Measurements from ENCODE around the gene SHE. TPM values are rescaled to one million over a fixed set of nuclear protein-coding genes. Genes with fewer than 3 reads are reported as not detected.

Gene SHE
- total RNA-seq, 4 donors from 2014 or later, result 5.0 to 6.9 (median 6.2) TPM

GRCh38 chr1:154529308-154529707 is 27.1 kb upstream of the SHE start:
- no peak for ATAC-seq

GRCh38 chr1:154527192-154527591 is 25.0 kb upstream of the SHE start:
- intact Hi-C loops (cut with DNase I; ENCODE audit: low total_unique reads), result no loop called here
- H3K4me1 ChIP-seq, result no peaks in the 10 kb centered on the region
- no peaks in the 10 kb centered on the region for H3K36me3 ChIP-seq
- in situ Hi-C loops (cut with MboI; ENCODE audit: low sequenced_read_pairs in 4 of 4), result no loop called here
- TF ChIP-seq, protein P1, sequence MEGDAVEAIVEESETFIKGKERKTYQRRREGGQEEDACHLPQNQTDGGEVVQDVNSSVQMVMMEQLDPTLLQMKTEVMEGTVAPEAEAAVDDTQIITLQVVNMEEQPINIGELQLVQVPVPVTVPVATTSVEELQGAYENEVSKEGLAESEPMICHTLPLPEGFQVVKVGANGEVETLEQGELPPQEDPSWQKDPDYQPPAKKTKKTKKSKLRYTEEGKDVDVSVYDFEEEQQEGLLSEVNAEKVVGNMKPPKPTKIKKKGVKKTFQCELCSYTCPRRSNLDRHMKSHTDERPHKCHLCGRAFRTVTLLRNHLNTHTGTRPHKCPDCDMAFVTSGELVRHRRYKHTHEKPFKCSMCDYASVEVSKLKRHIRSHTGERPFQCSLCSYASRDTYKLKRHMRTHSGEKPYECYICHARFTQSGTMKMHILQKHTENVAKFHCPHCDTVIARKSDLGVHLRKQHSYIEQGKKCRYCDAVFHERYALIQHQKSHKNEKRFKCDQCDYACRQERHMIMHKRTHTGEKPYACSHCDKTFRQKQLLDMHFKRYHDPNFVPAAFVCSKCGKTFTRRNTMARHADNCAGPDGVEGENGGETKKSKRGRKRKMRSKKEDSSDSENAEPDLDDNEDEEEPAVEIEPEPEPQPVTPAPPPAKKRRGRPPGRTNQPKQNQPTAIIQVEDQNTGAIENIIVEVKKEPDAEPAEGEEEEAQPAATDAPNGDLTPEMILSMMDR (IDR thresholded peaks at IDR 0.05 in 4 of 5, conservative IDR thresholded peaks at IDR 0.05 in 1 of 5), result no peak
- no peak for TF ChIP-seq POLR2A (IDR thresholded peaks at IDR 0.05)
- no peaks in the 10 kb centered on the region for H3K9me3 ChIP-seq
- ATAC-seq (no peak), DNase-seq (no peak)
- H3K27ac ChIP-seq, result no peak overlapping the region
- no peaks in the 10 kb centered on the region for H3K27me3 ChIP-seq
- H3K4me3 ChIP-seq, result no peak overlapping the region

More at GRCh38 chr1:154529308-154529707, 27.1 kb upstream of the SHE start:
- no peak overlapping the region for H3K27ac ChIP-seq
- no peaks in the 10 kb centered on the region for H3K36me3 ChIP-seq
- no peaks in the 10 kb centered on the region for H3K27me3 ChIP-seq
- intact Hi-C loops (cut with DNase I; ENCODE audit: low total_unique reads), result no loop called here
- in situ Hi-C loops (cut with MboI; ENCODE audit: low sequenced_read_pairs in 4 of 4), result no loop called here
- TF ChIP-seq, protein P1 (IDR thresholded peaks at IDR 0.05 in 4 of 5, conservative IDR thresholded peaks at IDR 0.05 in 1 of 5), result no peak
- TF ChIP-seq POLR2A (IDR thresholded peaks at IDR 0.05), result no peak
- no peaks in the 10 kb centered on the region for H3K9me3 ChIP-seq
- H3K4me3 ChIP-seq, result no peak overlapping the region
- no peaks in the 10 kb centered on the region for H3K4me1 ChIP-seq
- DNase-seq, result no peak

DNA sequence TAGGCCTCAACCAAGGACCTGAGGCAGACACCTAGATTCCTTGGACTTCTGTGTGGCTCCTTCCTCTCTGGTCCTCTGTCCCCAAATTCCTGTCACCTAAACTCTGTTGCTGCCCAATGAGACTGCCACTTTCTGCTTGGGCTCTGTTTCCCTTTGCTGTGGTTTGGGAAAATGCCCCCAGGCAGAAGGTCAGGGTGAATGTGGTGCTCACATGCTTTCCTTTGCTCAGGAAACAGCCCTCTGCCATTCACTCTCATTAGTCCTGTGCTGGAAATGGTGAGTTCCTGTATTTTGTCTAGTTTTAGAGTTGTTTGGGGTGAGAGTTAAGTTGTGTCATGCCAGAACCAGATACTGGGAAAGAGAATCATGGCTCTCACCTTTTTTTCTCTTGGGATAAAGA is 22.7 kb upstream of the SHE start:
- Histone ChIP-seq H3K4me3 (no peak overlapping the region), H3K9me3 (no peaks in the 10 kb centered on the region), H3K4me1 (peaks cover 0 to 5% of the 10 kb centered on the region in 2 donors), H3K27me3 (no peaks in the 10 kb centered on the region), H3K36me3 (no peaks in the 10 kb centered on the region), H3K27ac (no peak overlapping the region)
- no peak for TF ChIP-seq POLR2A (IDR thresholded peaks at IDR 0.05)
- TF ChIP-seq, protein P1 (IDR thresholded peaks at IDR 0.05 in 4 of 5, conservative IDR thresholded peaks at IDR 0.05 in 1 of 5), result no peak
- intact Hi-C loops (cut with DNase I; ENCODE audit: low total_unique reads), result loop anchor here (5.0 kb wide), 1 partner anchor 38 kb away; no protein-coding TSS in a partner anchor
- in situ Hi-C loops (cut with MboI; ENCODE audit: low sequenced_read_pairs in 4 of 4), result no loop called here
- DNase-seq, result no peak
- no peak for ATAC-seq

DNA sequence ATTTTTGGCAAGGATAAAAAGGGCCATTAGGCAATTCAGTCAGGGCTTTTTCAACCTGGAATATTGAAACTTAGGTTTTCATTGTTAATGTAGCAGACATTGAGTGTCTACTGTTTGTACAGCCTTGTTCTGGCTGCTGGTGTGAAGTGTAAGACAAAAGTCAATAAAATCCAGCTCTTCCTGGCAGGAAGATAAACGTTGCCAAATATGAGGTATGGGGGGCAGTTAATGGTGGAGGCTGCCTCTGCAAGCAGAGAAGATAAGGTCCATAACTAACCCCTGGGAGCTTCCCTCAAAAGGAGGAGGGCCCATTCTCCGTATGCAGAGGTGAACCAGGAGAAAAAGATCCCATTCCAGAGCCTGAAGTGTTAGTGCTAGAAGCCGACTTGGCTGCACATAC is 19.5 kb upstream of the SHE start:
- H3K9me3 ChIP-seq, result no peaks in the 10 kb centered on the region
- TF ChIP-seq, protein P1 (IDR thresholded peaks at IDR 0.05 in 4 of 5, conservative IDR thresholded peaks at IDR 0.05 in 1 of 5), result no peak
- no peak for TF ChIP-seq POLR2A (IDR thresholded peaks at IDR 0.05)
- no peak overlapping the region for H3K4me3 ChIP-seq
- ATAC-seq (no peak), DNase-seq (no peak)
- no peak overlapping the region for H3K27ac ChIP-seq
- H3K27me3 ChIP-seq, result no peaks in the 10 kb centered on the region
- intact Hi-C loops (cut with DNase I; ENCODE audit: low total_unique reads) (loop anchor here (5.0 kb wide), 1 partner anchor 34 kb away; no protein-coding TSS in a partner anchor), in situ Hi-C loops (cut with MboI; ENCODE audit: low sequenced_read_pairs in 4 of 4) (no loop called here)
- H3K36me3 ChIP-seq, result no peaks in the 10 kb centered on the region
- peaks cover 0 to 5% of the 10 kb centered on the region in 2 donors for H3K4me1 ChIP-seq

DNA sequence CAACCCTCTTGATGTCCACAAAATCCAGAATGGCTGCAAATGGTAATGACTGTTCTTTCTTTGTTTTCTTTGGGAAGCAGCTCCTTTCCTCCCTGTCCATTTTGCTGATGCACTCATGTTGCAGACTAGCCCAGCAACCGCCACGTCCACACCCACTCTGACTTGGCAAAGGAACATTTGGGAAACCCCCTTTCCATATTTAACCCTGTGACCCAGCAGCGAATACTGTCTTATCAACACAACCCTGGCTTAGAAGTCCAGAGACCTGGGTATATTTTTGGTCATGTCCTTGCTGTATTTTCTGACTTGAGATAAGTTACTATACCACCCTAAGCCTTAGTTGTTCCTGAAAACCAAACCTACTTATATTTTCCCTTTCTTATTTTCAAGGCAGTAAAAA is 18.1 kb upstream of the SHE start:
- DNase-seq (no peak), ATAC-seq (peak in 1 of 2 donors; percentile 26)
- intact Hi-C loops (cut with DNase I; ENCODE audit: low total_unique reads) (loop anchor here (5.0 kb wide), 1 partner anchor 33 kb away; no protein-coding TSS in a partner anchor), in situ Hi-C loops (cut with MboI; ENCODE audit: low sequenced_read_pairs in 4 of 4) (no loop called here)
- Histone ChIP-seq H3K4me1 (peaks cover 0 to 5% of the 10 kb centered on the region in 2 donors), H3K27me3 (no peaks in the 10 kb centered on the region), H3K9me3 (no peaks in the 10 kb centered on the region), H3K27ac (no peak overlapping the region), H3K36me3 (no peaks in the 10 kb centered on the region), H3K4me3 (no peak overlapping the region)
- TF ChIP-seq POLR2A (IDR thresholded peaks at IDR 0.05), result no peak
- TF ChIP-seq, protein P1 (IDR thresholded peaks at IDR 0.05 in 4 of 5, conservative IDR thresholded peaks at IDR 0.05 in 1 of 5), result no peak

Data from gastrocnemius medialis (tissue), 4 donors.